Measurements from ENCODE around the gene FERMT1. TPM values are rescaled to one million over a fixed set of nuclear protein-coding genes. Genes with fewer than 3 reads are reported as not detected.

Gene FERMT1
- total RNA-seq (2014; rRNA removed; shearing (Covaris generic)): 4.1 and 4.2 TPM in 2 replicates
- polyA plus RNA-seq (2016; fragmentation: Nextera tagmentation; extraction: Ambion mirVana): 1.2 and 2.1 TPM in 2 replicates

DNA sequence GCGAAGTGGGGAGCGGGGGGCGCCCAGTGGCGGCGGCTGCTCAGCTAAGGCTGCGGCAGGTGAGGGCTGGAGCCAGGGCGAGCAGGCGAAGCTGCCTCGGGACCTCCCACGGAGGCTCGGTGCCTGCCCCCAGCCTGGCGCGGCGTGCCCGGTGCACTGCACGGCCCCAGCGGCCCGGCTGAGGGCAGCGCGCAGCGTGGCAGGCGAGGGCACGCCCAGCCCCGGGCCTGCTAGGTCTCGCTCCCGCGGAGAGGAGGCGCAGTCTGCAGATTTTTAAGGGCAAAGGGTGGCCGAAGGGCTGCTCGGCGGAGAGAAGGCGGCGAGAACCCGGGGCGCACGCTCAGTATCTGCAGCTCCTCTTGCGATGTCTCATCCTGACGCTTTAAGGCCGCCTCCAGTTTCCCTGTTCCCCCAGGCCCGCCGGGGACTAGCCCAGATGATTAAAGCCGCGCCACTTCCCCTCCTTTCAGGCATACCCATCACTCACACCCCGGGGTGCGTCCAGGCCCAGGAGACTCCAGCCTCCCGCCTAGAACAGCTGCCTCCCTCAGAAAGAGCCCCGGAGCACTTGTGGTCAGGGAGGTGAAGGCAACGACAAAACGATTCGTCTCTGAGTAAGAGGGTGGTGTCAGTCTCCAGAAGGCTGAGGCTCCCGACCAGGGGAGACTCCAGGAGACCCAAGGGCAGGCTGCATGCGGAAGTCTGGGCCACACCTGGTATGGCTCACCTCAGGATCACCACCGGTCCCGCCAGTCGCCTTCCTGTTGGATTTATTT, at the start of gene FERMT1:
Gene FERMT1, minus strand, starts transcription at position 158 of the 776 bp plus-strand sequence. CDS start 3,476 bp downstream, outside the sequence.
- no peaks in the 10 kb centered on the region for H3K36me3 ChIP-seq (ENCODE audit: low read depth)
- no peaks in the 10 kb centered on the region for H4K20me1 ChIP-seq (ENCODE audit: insufficient read depth)
- H3K9me3 ChIP-seq (ENCODE audit: low read depth): no peaks in the 10 kb centered on the region
- H3K27ac ChIP-seq: peak within 1 kb of the TSS; percentile 33
- H3K9ac ChIP-seq: peak within 1 kb of the TSS; percentile 76
- peak within 1 kb of the TSS; percentile 94 for H2AFZ ChIP-seq
- peak within 1 kb of the TSS; percentile 77 for H3K4me3 ChIP-seq
- WGBS, 2 experiments (ENCODE audit: low coverage in 1 of 2, low lambda C conversion rate in 2 of 2, missing lambda C conversion rate in 2 of 2): 3 to 6% methylated on average over 34 to 52 of the region's 55 CpGs
- H3F3A ChIP-seq (ENCODE audit: insufficient read depth): no peaks in the 10 kb centered on the region; the same call in 1 of the 2 replicates
- TF ChIP-seq EZH2phosphoT487 (IDR thresholded peaks at IDR 0.05; ENCODE audit: insufficient read depth, low read depth) (no peak), EZH2 (IDR thresholded peaks at IDR 0.05; ENCODE audit: insufficient read depth, poor library complexity, severe bottlenecking) (no peak)
- no peaks in the 10 kb centered on the region; the same call in 1 of the 2 replicates for H3K4me1 ChIP-seq (ENCODE audit: insufficient read depth)
- H3K27me3 ChIP-seq (replicated peaks; ENCODE audit: insufficient read depth): no peaks in the 10 kb centered on the region
- H3K4me2 ChIP-seq (ENCODE audit: unreplicated experiment): peak within 1 kb of the TSS; percentile 95
- in situ Hi-C loops (cut with MboI): no loop called here
- peak; percentile 90 for DNase-seq
- no peaks in the 10 kb centered on the region for H3K79me2 ChIP-seq (ENCODE audit: insufficient read depth)
- H3K9me2 ChIP-seq (ENCODE audit: insufficient read depth): no peaks in the 10 kb centered on the region

GRCh38 chr20:6169251-6169650, 46.4 kb upstream of the FERMT1 start:
- Histone ChIP-seq H3K36me3 (ENCODE audit: low read depth) (no peaks in the 10 kb centered on the region), H4K20me1 (ENCODE audit: insufficient read depth) (no peaks in the 10 kb centered on the region), H3K79me2 (ENCODE audit: insufficient read depth) (no peaks in the 10 kb centered on the region), H3K9ac (no peak overlapping the region), H3K4me2 (ENCODE audit: unreplicated experiment) (no peak overlapping the region), H3F3A (ENCODE audit: insufficient read depth) (no peaks in the 10 kb centered on the region), H3K27me3 (replicated peaks; ENCODE audit: insufficient read depth) (peaks cover 5% of the 10 kb centered on the region; the same call in 1 of the 2 replicates), H3K4me1 (ENCODE audit: insufficient read depth) (no peaks in the 10 kb centered on the region), H2AFZ (no peak overlapping the region), H3K9me3 (ENCODE audit: low read depth) (no peaks in the 10 kb centered on the region), H3K9me2 (ENCODE audit: insufficient read depth) (no peaks in the 10 kb centered on the region), H3K4me3 (no peak overlapping the region), H3K27ac (no peak overlapping the region)
- TF ChIP-seq EZH2 (IDR thresholded peaks at IDR 0.05; ENCODE audit: insufficient read depth, poor library complexity, severe bottlenecking) (no peak), EZH2phosphoT487 (IDR thresholded peaks at IDR 0.05; ENCODE audit: insufficient read depth, low read depth) (no peak)
- in situ Hi-C loops (cut with MboI): no loop called here
- peak; percentile 32 for DNase-seq

GRCh38 chr20:6168204-6168603, 45.4 kb upstream of the FERMT1 start:
- no peak for DNase-seq
- Histone ChIP-seq H3F3A (ENCODE audit: insufficient read depth) (no peaks in the 10 kb centered on the region), H4K20me1 (ENCODE audit: insufficient read depth) (no peaks in the 10 kb centered on the region), H2AFZ (no peak overlapping the region), H3K4me3 (no peak overlapping the region), H3K4me1 (ENCODE audit: insufficient read depth) (no peaks in the 10 kb centered on the region), H3K27me3 (replicated peaks; ENCODE audit: insufficient read depth) (peaks cover 5% of the 10 kb centered on the region; the same call in 1 of the 2 replicates), H3K9ac (no peak overlapping the region), H3K9me2 (ENCODE audit: insufficient read depth) (no peaks in the 10 kb centered on the region), H3K9me3 (ENCODE audit: low read depth) (no peaks in the 10 kb centered on the region), H3K27ac (no peak overlapping the region), H3K4me2 (ENCODE audit: unreplicated experiment) (no peak overlapping the region), H3K79me2 (ENCODE audit: insufficient read depth) (no peaks in the 10 kb centered on the region), H3K36me3 (ENCODE audit: low read depth) (no peaks in the 10 kb centered on the region)
- in situ Hi-C loops (cut with MboI): no loop called here
- TF ChIP-seq EZH2phosphoT487 (IDR thresholded peaks at IDR 0.05; ENCODE audit: insufficient read depth, low read depth) (no peak), EZH2 (IDR thresholded peaks at IDR 0.05; ENCODE audit: insufficient read depth, poor library complexity, severe bottlenecking) (no peak)

DNA sequence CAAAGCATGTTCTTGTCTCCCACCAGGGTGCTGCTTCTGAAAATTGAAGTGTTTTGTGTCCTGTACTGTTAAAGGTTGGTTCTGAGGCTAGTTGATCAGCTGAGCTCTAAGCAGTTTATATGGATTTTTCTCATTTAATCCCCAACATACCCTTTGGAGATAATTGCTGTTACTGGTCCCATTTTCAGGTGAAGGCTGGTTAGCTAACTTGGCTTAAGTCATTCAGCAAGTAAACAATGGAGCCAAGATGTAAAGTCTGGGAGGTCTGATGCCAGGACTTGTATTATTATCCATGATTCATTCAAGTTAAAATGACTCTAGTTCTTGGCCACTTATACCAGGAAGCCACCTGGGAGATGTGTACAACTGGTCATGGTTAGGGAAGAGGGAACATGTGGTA, 42.5 kb upstream of the FERMT1 start:
- in situ Hi-C loops (cut with MboI): no loop called here
- no peak overlapping the region for H3K4me2 ChIP-seq (ENCODE audit: unreplicated experiment)
- H3K9me2 ChIP-seq (ENCODE audit: insufficient read depth): no peaks in the 10 kb centered on the region
- H3F3A ChIP-seq (ENCODE audit: insufficient read depth): no peaks in the 10 kb centered on the region
- no peak overlapping the region for H2AFZ ChIP-seq
- H3K27me3 ChIP-seq (replicated peaks; ENCODE audit: insufficient read depth): peaks cover 3% of the 10 kb centered on the region; the same call in 1 of the 2 replicates
- H3K4me1 ChIP-seq (ENCODE audit: insufficient read depth): no peaks in the 10 kb centered on the region
- H3K9ac ChIP-seq: no peak overlapping the region
- no peaks in the 10 kb centered on the region for H3K9me3 ChIP-seq (ENCODE audit: low read depth)
- H3K27ac ChIP-seq: no peak overlapping the region
- no peaks in the 10 kb centered on the region for H4K20me1 ChIP-seq (ENCODE audit: insufficient read depth)
- DNase-seq: no peak
- TF ChIP-seq EZH2 (IDR thresholded peaks at IDR 0.05; ENCODE audit: insufficient read depth, poor library complexity, severe bottlenecking) (no peak), EZH2phosphoT487 (IDR thresholded peaks at IDR 0.05; ENCODE audit: insufficient read depth, low read depth) (no peak)
- H3K36me3 ChIP-seq (ENCODE audit: low read depth): no peaks in the 10 kb centered on the region
- no peak overlapping the region for H3K4me3 ChIP-seq
- H3K79me2 ChIP-seq (ENCODE audit: insufficient read depth): no peaks in the 10 kb centered on the region

Measured in GM23248 (cell line).